WI38 (cell line): ENCODE measurements around the gene RFC3.
A peak's percentile ranks its signal among the peaks of the same experiment; 100 is the strongest.
"Not testable (repeated sequence)": the region's sequence is repeated elsewhere in the genome, so short reads cannot be mapped to it uniquely, and the experiment has no call there.

ENCODE experiments used
- H3K4me3 ChIP-seq: 2 replicates; pipeline ENCODE4 v1.5.1; 2011; ENCODE audit warnings: low read depth, mild to moderate bottlenecking, control low read depth, low read length
- TF ChIP-seq, protein P1 (sequence below): IDR thresholded peaks from 2 replicates; pipeline ENCODE4 v1.5.1; 2012; ENCODE audit warnings: low read depth, mild to moderate bottlenecking, control low read depth, low read length

RFC3 gene

DNA sequence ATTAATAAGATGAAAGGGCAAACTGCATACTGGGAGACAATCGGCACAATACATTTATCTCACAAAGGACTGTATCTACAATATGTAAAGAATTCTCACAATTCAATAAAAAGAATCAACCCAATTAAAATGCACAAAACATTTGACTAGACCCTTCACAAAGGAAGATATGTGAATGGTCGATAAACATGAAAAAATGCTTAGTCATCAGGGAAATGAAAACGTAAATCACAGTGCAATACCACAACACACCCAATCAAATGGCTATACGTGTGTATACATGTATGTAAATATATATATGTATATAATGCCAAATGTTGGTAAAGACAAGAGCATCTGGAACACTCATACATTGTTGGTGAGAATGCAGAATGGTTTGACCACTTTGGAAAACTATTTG is 21.9 kb upstream of the RFC3 start:
- TF ChIP-seq, protein P1, sequence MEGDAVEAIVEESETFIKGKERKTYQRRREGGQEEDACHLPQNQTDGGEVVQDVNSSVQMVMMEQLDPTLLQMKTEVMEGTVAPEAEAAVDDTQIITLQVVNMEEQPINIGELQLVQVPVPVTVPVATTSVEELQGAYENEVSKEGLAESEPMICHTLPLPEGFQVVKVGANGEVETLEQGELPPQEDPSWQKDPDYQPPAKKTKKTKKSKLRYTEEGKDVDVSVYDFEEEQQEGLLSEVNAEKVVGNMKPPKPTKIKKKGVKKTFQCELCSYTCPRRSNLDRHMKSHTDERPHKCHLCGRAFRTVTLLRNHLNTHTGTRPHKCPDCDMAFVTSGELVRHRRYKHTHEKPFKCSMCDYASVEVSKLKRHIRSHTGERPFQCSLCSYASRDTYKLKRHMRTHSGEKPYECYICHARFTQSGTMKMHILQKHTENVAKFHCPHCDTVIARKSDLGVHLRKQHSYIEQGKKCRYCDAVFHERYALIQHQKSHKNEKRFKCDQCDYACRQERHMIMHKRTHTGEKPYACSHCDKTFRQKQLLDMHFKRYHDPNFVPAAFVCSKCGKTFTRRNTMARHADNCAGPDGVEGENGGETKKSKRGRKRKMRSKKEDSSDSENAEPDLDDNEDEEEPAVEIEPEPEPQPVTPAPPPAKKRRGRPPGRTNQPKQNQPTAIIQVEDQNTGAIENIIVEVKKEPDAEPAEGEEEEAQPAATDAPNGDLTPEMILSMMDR = no peak
- H3K4me3 ChIP-seq = no peak overlapping the region

DNA sequence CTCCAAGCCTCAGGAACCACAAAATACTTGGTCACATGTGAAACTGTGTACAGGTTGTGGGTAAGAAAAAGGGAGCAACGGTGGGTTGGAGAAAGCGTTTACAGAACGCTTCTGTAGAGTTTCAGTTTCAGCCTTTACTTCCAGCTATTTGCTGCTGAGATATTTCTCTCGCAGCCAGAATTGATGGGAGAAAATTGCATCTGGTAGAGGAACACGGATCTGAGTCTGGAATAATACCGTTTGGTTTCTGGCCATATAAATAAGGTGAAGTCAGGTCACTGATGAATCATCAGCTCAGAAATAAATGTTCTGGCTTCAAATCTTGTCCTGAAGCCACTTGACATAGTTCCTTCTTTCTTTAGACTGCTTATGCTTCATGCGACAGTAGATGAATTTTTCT is 20.3 kb upstream of the RFC3 start:
- TF ChIP-seq, protein P1 = no peak
- H3K4me3 ChIP-seq = no peak overlapping the region

DNA sequence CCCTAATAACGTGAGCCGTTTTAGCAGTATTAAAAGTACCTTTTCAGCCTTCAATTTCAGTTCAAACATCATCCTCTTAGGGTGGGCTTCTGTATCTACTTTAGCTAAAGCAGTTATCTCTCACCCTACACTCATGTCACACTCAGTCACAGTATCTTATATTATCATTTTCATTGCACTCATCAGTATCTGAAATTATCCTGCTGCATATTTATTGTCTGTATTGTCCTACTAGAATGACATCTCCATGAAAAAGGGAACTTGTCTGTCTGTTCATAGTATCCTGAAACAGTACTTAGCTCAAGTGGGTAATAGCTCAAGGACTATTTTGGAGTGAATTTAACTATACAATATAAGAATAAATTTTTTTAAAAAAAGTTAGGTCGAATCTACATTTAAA is 19.9 kb upstream of the RFC3 start:
- TF ChIP-seq, protein P1 = no peak
- no peak overlapping the region for H3K4me3 ChIP-seq

DNA sequence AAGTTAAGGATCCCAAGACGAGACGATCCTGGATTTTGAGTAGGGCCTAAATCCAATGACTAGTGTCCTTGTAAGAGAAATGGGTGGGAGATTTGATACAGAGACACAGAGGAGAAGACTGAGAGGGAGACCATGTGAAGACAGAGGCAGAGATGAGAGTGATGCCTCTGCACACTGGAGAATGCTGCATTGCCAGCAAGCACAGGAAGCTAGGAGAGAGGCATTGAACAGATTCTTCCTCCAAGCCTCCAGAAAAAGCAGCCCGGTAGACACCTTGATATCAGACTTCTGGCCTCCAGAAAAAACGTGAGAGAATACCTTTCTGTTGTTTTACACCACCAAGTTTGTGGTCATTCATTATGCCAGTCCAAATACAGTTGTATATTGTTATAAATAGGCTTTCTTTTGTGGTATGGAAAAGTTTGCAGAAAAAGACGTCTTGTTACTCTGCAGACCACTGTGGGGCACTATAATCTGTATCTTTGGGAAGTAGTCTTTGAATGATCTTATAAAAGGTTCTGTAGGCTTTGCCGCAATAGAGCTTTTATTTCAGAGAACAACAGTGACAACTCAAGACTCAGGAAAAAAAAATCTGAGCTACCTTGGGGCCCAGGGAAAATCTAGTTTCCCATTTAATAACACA is 17.9 kb upstream of the RFC3 start:
- TF ChIP-seq, protein P1 = peak; percentile 22; the same call in 1 of the 2 replicates
- H3K4me3 ChIP-seq = peak overlapping the region; percentile 43

DNA sequence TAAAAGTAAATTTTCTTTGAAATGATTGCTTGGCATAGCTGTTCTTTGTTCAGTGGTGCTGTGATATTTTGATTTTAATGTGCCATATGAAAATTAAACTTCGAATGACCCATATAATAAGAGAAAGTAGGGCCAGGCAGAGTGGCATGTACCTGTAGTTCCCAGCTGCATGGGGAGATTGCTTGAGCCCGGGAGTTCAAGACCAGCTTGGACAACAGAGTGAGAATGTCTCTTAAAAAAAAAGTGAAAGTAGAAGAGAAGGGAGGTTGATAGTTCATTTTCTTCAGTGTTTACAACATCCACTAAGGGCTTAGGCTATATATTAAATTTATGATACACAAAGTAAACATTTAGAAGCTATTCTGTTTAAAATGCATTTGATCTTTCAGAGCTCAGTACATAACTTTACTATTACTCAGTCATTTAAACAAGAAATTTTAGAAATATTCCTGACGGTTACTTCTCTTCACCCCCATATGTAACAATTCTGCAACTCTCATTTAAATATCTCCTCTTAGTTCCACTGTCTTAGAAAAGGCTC is 17.2 kb upstream of the RFC3 start:
- TF ChIP-seq, protein P1 = no peak
- peak overlapping the region; percentile 43 for H3K4me3 ChIP-seq

DNA sequence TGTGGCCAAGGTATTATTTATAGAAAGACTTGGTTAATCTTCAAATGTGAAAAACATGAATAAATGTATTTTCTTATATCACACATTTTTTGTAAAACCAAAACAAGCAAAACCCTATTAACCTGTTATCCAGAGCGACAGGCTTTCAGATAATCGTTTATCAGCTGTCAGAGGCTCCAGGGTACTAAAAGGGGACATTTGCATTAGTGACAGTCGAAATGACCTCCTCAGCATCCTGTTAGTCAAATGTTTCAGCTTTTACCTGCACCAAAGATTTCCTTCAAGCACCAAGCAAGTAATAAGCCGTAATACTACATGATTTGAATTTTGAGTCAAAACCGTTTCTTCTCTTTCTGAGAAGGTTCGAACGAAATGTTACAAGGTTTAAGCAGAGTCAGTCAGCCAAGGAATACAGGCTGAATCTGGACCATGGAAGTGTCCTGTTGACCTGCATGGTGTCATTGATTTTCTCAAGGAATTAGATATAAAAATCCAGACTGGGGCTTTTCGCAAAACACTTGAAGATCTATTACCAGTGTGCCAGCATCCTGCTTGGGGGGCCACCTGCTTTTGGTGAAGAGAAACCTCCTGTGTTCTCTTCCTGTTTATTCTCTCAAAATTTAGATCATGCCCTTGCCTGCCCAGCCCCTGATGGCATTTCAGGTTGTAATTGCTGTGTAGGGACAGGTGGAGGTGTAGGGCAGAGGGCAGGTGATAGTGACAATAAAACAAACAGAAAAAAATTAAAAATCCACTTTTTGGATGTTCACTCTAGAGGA is 11.3 kb upstream of the RFC3 start:
- TF ChIP-seq, protein P1 = no peak
- H3K4me3 ChIP-seq = no peak overlapping the region

DNA sequence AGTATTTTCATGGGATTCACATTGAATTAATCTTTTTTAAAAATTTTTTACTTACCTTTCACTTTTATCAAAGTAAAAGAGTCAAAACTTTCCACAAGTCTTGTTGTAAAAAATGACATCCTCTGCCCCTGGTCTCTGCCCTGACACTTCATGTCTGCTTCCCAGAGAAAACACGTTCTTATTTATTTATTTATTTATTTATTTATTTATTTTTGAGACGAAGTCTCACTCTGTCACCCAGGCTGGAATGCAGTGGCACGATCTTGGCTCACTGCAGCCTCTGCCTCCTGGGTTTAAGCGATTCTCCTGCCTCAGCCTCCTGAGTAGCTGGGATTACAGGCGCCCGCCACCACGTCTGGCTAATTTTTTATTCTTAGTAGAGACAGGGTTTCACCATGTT is 5.1 kb upstream of the RFC3 start:
- not testable (repeated sequence) for H3K4me3 ChIP-seq
